Tibial nerve (tissue), 4 donors: Measurements from ENCODE around the gene TMX3.

ENCODE experiments used
- EP300 ChIP-seq, 2 donors: sonication (generic); formaldehyde crosslinking; IDR thresholded peaks; one replicate each; pipeline ENCODE4 v1.6.1; 2017; ENCODE audit warnings: antibody characterized with exemption in 2 of 2, mild to moderate bottlenecking in 1 of 2
- POLR2A ChIP-seq, 2 donors: fragments of 450-650 bp; IDR thresholded peaks; one replicate each; pipeline ENCODE4 v1.6.1; 2017; ENCODE audit warnings: antibody characterized with exemption in 2 of 2, mild to moderate bottlenecking in 2 of 2, moderate library complexity in 2 of 2
- TF ChIP-seq, protein P1 (sequence below), 5 experiments: fragments of 200-600 bp in 3 of 5; fragments of 450-650 bp in 2 of 5; sonication (generic) in 3 of 5; IDR thresholded peaks; one replicate each; pipeline ENCODE4 v1.5.1; 2016 to 2019; ENCODE audit warnings: antibody characterized with exemption in 5 of 5, mild to moderate bottlenecking in 3 of 5, moderate library complexity in 2 of 5

DNA sequence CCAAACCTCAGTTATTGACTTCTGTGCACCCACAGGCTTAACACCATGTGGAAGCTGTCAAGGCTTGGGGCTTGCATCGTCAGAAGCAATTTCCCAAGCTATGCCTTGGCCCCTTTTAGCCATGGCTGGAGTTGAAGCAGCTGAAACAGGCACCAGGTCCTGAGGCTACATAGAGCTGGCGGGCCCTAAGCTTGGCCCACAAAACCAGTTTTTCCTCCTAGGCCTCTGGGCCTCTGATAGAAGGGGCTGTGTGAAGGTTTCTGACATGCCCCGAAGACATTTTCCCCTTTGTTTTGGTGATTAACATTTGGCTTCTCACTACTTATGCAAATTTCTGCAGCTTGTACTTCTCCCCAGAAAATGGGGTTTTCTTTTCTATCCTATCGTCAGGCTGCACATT lies 9.1 kb upstream of the TMX3 start:
- TF ChIP-seq, protein P1, sequence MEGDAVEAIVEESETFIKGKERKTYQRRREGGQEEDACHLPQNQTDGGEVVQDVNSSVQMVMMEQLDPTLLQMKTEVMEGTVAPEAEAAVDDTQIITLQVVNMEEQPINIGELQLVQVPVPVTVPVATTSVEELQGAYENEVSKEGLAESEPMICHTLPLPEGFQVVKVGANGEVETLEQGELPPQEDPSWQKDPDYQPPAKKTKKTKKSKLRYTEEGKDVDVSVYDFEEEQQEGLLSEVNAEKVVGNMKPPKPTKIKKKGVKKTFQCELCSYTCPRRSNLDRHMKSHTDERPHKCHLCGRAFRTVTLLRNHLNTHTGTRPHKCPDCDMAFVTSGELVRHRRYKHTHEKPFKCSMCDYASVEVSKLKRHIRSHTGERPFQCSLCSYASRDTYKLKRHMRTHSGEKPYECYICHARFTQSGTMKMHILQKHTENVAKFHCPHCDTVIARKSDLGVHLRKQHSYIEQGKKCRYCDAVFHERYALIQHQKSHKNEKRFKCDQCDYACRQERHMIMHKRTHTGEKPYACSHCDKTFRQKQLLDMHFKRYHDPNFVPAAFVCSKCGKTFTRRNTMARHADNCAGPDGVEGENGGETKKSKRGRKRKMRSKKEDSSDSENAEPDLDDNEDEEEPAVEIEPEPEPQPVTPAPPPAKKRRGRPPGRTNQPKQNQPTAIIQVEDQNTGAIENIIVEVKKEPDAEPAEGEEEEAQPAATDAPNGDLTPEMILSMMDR (IDR thresholded peaks at IDR 0.05): no peak
- TF ChIP-seq POLR2A (IDR thresholded peaks at IDR 0.05) (no peak), EP300 (IDR thresholded peaks at IDR 0.05) (no peak)
